Measurements from ENCODE around the gene CRTC1. TPM values are rescaled to one million over a fixed set of nuclear protein-coding genes. Genes with fewer than 3 reads are reported as not detected.

CRTC1 gene
- total RNA-seq, 1 donor from 2014 or later: 15.5 TPM

DNA sequence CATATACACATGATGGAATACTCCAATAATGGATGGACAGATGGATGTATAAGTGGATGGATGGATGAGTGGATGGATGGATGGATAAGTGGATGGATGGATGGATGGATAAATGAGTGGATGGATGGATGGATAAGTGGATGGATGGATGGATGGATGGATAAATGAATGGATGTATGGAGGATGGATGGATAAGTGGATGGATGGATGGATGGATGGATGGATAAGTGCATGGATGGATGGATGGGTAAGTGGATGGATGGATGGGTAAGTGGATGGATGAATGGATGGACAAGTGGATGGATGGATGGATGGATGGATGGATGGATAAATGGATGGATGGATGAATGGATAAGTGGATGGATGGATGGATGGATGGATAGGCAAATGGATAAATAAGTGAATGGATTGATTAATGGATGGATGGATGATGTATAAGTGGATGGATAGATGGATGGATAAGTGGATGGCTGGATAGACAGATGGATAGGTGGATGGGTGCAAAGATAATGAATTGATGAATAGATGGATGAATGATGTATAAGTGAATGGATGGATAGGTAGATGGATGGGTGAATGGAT is 116.0 kb downstream of the CRTC1 start:
- POLR2A ChIA-PET: no interaction called here
- intact Hi-C loops (cut with micrococcal nuclease): no loop called here
- TF ChIP-seq, protein P1, sequence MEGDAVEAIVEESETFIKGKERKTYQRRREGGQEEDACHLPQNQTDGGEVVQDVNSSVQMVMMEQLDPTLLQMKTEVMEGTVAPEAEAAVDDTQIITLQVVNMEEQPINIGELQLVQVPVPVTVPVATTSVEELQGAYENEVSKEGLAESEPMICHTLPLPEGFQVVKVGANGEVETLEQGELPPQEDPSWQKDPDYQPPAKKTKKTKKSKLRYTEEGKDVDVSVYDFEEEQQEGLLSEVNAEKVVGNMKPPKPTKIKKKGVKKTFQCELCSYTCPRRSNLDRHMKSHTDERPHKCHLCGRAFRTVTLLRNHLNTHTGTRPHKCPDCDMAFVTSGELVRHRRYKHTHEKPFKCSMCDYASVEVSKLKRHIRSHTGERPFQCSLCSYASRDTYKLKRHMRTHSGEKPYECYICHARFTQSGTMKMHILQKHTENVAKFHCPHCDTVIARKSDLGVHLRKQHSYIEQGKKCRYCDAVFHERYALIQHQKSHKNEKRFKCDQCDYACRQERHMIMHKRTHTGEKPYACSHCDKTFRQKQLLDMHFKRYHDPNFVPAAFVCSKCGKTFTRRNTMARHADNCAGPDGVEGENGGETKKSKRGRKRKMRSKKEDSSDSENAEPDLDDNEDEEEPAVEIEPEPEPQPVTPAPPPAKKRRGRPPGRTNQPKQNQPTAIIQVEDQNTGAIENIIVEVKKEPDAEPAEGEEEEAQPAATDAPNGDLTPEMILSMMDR (IDR thresholded peaks at IDR 0.05): no peak
- peaks cover 28% of the 10 kb centered on the region for H3K27me3 Mint-ChIP-seq
- no peaks in the 10 kb centered on the region for H3K9me3 Mint-ChIP-seq
- no peaks in the 10 kb centered on the region for H3K4me1 Mint-ChIP-seq
- no peak overlapping the region for H3K4me3 Mint-ChIP-seq
- H3K36me3 Mint-ChIP-seq (ENCODE audit: low read depth): no peaks in the 10 kb centered on the region
- DNase-seq (no peak), ATAC-seq (ENCODE audit: low read depth) (no peak)
- H3K27ac Mint-ChIP-seq: no peak overlapping the region
- CTCF ChIA-PET: no interaction called here

DNA sequence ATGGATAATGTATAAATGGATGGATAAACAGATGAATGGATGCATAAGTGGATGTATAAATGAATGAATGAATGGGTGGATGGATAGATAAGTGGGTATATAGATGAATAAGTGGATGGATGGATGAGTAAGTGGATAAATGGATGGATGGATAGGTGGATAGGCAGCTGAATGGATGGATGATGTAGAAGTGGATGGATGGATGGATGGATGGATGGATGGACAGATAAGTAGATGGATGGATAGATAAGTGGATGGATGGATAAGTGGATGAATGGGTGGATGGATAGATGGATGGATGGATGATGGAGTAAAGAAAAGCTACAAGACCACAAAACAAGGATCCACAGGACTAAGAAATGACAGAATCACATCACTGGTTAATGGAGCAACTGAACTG is 116.6 kb downstream of the CRTC1 start:
- Mint-ChIP-seq H3K9me3 (no peaks in the 10 kb centered on the region), H3K36me3 (ENCODE audit: low read depth) (no peaks in the 10 kb centered on the region), H3K27ac (no peak overlapping the region), H3K27me3 (peaks cover 25% of the 10 kb centered on the region), H3K4me1 (no peaks in the 10 kb centered on the region), H3K4me3 (no peak overlapping the region)
- TF ChIP-seq, protein P1 (IDR thresholded peaks at IDR 0.05): no peak
- ChIA-PET CTCF (no interaction called here), POLR2A (no interaction called here)
- intact Hi-C loops (cut with micrococcal nuclease): no loop called here
- no peak for ATAC-seq (ENCODE audit: low read depth)
- no peak for DNase-seq

- Mint-ChIP-seq H3K27me3 (peaks cover 23% of the 10 kb centered on the region), H3K4me1 (no peaks in the 10 kb centered on the region), H3K4me3 (no peak overlapping the region), H3K36me3 (ENCODE audit: low read depth) (no peaks in the 10 kb centered on the region), H3K27ac (no peak overlapping the region), H3K9me3 (no peaks in the 10 kb centered on the region)
- CTCF ChIA-PET: no interaction called here
- ATAC-seq (ENCODE audit: low read depth) (no peak), DNase-seq (no peak)
- TF ChIP-seq, protein P1 (IDR thresholded peaks at IDR 0.05): no peak
- POLR2A ChIA-PET: no interaction called here
- intact Hi-C loops (cut with micrococcal nuclease): no loop called here
These were observed 117.2 kb downstream of the CRTC1 start for GRCh38 chr19:18800636-18801035.

DNA sequence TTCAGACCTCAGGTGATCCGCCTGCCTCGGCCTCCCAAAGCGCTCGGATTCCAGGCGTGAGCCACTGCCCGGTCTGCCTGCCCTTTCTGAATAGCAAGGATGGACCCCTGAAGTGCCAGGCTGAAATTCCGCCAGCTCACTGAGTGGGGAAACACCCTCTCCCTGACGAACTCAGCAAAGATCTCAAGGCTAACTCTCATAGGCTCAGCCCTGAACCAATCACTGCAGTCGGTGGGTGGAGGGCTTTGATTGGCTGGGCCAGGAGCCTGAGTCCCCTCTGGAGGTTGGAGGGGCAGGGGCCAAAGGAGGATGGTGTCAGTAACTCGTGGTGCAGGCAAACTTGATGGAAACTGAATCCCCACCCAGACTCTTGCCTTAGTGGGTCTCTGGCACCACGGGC is 118.9 kb downstream of the CRTC1 start:
- H3K27ac Mint-ChIP-seq: no peak overlapping the region
- DNase-seq (no peak), ATAC-seq (ENCODE audit: low read depth) (no peak)
- POLR2A ChIA-PET: no interaction called here
- H3K4me3 Mint-ChIP-seq: no peak overlapping the region
- peaks cover 17% of the 10 kb centered on the region for H3K27me3 Mint-ChIP-seq
- TF ChIP-seq, protein P1 (IDR thresholded peaks at IDR 0.05): no peak
- CTCF ChIA-PET: no interaction called here
- no peaks in the 10 kb centered on the region for H3K36me3 Mint-ChIP-seq (ENCODE audit: low read depth)
- no peaks in the 10 kb centered on the region for H3K4me1 Mint-ChIP-seq
- intact Hi-C loops (cut with micrococcal nuclease): no loop called here
- no peaks in the 10 kb centered on the region for H3K9me3 Mint-ChIP-seq

GRCh38 chr19:18803550-18804138 is 120.2 kb downstream of the CRTC1 start:
- H3K36me3 Mint-ChIP-seq (ENCODE audit: low read depth): no peaks in the 10 kb centered on the region
- no peaks in the 10 kb centered on the region for H3K9me3 Mint-ChIP-seq
- ChIA-PET POLR2A (no interaction called here), CTCF (no interaction called here)
- H3K27me3 Mint-ChIP-seq: peaks cover 13% of the 10 kb centered on the region
- intact Hi-C loops (cut with micrococcal nuclease): no loop called here
- no peak for ATAC-seq (ENCODE audit: low read depth)
- H3K4me3 Mint-ChIP-seq: no peak overlapping the region
- no peak for DNase-seq
- TF ChIP-seq, protein P1 (IDR thresholded peaks at IDR 0.05): no peak
- no peaks in the 10 kb centered on the region for H3K4me1 Mint-ChIP-seq
- no peak overlapping the region for H3K27ac Mint-ChIP-seq
